Measurements from ENCODE around the gene SSBP2.

Gene SSBP2

GRCh38 chr5:81751009-81751835, at the start of gene SSBP2:
Gene SSBP2 (minus strand): TSS chr5:81751097. CDS start chr5:81751042, 55 bp downstream.
- DNase-seq (ENCODE audit: low read depth in 3 of 3, low spot score in 1 of 3), result peak; percentile 98 to 99 (median 99)

GRCh38 chr5:81795666-81796065, 44.8 kb upstream of the SSBP2 start:
- no peak for DNase-seq (ENCODE audit: low read depth in 3 of 3, low spot score in 1 of 3)

GRCh38 chr5:81794226-81794625, 43.3 kb upstream of the SSBP2 start:
- DNase-seq (ENCODE audit: low read depth in 3 of 3, low spot score in 1 of 3), result no peak

- DNase-seq (ENCODE audit: low read depth in 3 of 3, low spot score in 1 of 3), result no peak
Measured at GRCh38 chr5:81790336-81790735, 39.4 kb upstream of the SSBP2 start.

GRCh38 chr5:81789033-81789432, 38.1 kb upstream of the SSBP2 start:
- no peak for DNase-seq (ENCODE audit: low read depth in 3 of 3, low spot score in 1 of 3)

- DNase-seq (ENCODE audit: low read depth in 3 of 3, low spot score in 1 of 3), result no peak
Measured at GRCh38 chr5:81788329-81788728, 37.4 kb upstream of the SSBP2 start.

GRCh38 chr5:81787474-81788242, 36.8 kb upstream of the SSBP2 start:
- no peak for DNase-seq (ENCODE audit: low read depth in 3 of 3, low spot score in 1 of 3)

GRCh38 chr5:81786991-81787390, 36.1 kb upstream of the SSBP2 start:
- no peak for DNase-seq (ENCODE audit: low read depth in 3 of 3, low spot score in 1 of 3)

- DNase-seq (ENCODE audit: low read depth in 3 of 3, low spot score in 1 of 3), result no peak
Measured at GRCh38 chr5:81786496-81786895, 35.6 kb upstream of the SSBP2 start.

GRCh38 chr5:81785322-81785721, 34.4 kb upstream of the SSBP2 start:
- no peak for DNase-seq (ENCODE audit: low read depth in 3 of 3, low spot score in 1 of 3)

- DNase-seq (ENCODE audit: low read depth in 3 of 3, low spot score in 1 of 3), result no peak
Measured at GRCh38 chr5:81783401-81783800, 32.5 kb upstream of the SSBP2 start.

- DNase-seq (ENCODE audit: low read depth in 3 of 3, low spot score in 1 of 3), result no peak
Measured at GRCh38 chr5:81782811-81783210, 31.9 kb upstream of the SSBP2 start.

GRCh38 chr5:81779916-81780266, 29.0 kb upstream of the SSBP2 start:
- no peak for DNase-seq (ENCODE audit: low read depth in 3 of 3, low spot score in 1 of 3)

GRCh38 chr5:81779125-81779915, 28.4 kb upstream of the SSBP2 start:
- peak in 1 of 3 donors; percentile 10 for DNase-seq (ENCODE audit: low read depth in 3 of 3, low spot score in 1 of 3)

GRCh38 chr5:81778642-81779041, 27.7 kb upstream of the SSBP2 start:
- no peak for DNase-seq (ENCODE audit: low read depth in 3 of 3, low spot score in 1 of 3)

GRCh38 chr5:81776258-81776657, 25.4 kb upstream of the SSBP2 start:
- DNase-seq (ENCODE audit: low read depth in 3 of 3, low spot score in 1 of 3), result no peak

GRCh38 chr5:81774374-81774773, 23.5 kb upstream of the SSBP2 start:
- DNase-seq (ENCODE audit: low read depth in 3 of 3, low spot score in 1 of 3), result no peak

- DNase-seq (ENCODE audit: low read depth in 3 of 3, low spot score in 1 of 3), result no peak
Measured at GRCh38 chr5:81773574-81773973, 22.7 kb upstream of the SSBP2 start.

GRCh38 chr5:81773161-81773560, 22.3 kb upstream of the SSBP2 start:
- no peak for DNase-seq (ENCODE audit: low read depth in 3 of 3, low spot score in 1 of 3)

- no peak for DNase-seq (ENCODE audit: low read depth in 3 of 3, low spot score in 1 of 3)
Measured at GRCh38 chr5:81772488-81772887, 21.6 kb upstream of the SSBP2 start.

- no peak for DNase-seq (ENCODE audit: low read depth in 3 of 3, low spot score in 1 of 3)
Measured at GRCh38 chr5:81768935-81769452, 18.1 kb upstream of the SSBP2 start.

Data from stimulated activated CD4-positive, alpha-beta T cell treated with anti-CD3 and anti-CD28 coated beads, TNF-alpha, amount 100 ng/mL, for 1 hour (primary cell).